Measurements from ENCODE around the gene KRTAP4-12.
"Not testable (repeated sequence)": the region's sequence is repeated elsewhere in the genome, so short reads cannot be mapped to it uniquely, and the experiment has no call there.

GRCh38 chr17:41104386-41105038, 19.5 kb downstream of the KRTAP4-12 start:
- TF ChIP-seq POLR2A, POLR2AphosphoS5 (IDR thresholded peaks at IDR 0.05): not testable (repeated sequence)
